K562 (cell line): Measurements from ENCODE around the gene CTNNBL1. TPM values are rescaled to one million over a fixed set of nuclear protein-coding genes. Genes with fewer than 3 reads are reported as not detected.

Experiments used
- AFF1 ChIP-seq, 2 experiments: fragments of 450-650 bp; IDR thresholded peaks; 2 replicates each; pipeline ENCODE4 v1.6.1; 2018; ENCODE audit warnings: mild to moderate bottlenecking in 2 of 2, low read depth in 1 of 2; ENCODE audit not compliant: partially characterized antibody in 2 of 2
- CC2D1A ChIP-seq: fragments of 450-650 bp; IDR thresholded peaks from 2 replicates; pipeline ENCODE4 v1.6.1; 2017; ENCODE audit warnings: mild to moderate bottlenecking
- CCNT2 ChIP-seq: IDR thresholded peaks from 2 replicates; pipeline ENCODE4 v1.6.1; 2011; ENCODE audit warnings: borderline replicate concordance, low read depth, mild to moderate bottlenecking, moderate library complexity, mixed read lengths, low read length; ENCODE audit not compliant: insufficient read length; ENCODE audit errors: extremely low read depth
- CXXC5 ChIP-seq: fragments of 250-450 bp; sonication (Bioruptor Pico); IDR thresholded peaks from 2 replicates; pipeline ENCODE4 v1.8.0; 2022; ENCODE audit warnings: inconsistent platforms, mild to moderate bottlenecking, moderate library complexity
- DPF2 ChIP-seq: fragments of 450-650 bp; IDR thresholded peaks from 2 replicates; pipeline ENCODE4 v1.6.1; 2016
- EP300 ChIP-seq: IDR thresholded peaks from 2 replicates; pipeline ENCODE4 v1.6.1; 2012; ENCODE audit warnings: low read length, improper control_type of control experiment
- HDAC6 ChIP-seq: IDR thresholded peaks from 2 replicates; pipeline ENCODE4 v1.6.1; 2012; ENCODE audit warnings: low read depth, mild to moderate bottlenecking, control low read depth, inconsistent platforms, low read length, moderate library complexity
- HLTF ChIP-seq: fragments of 450-650 bp; IDR thresholded peaks from 2 replicates; pipeline ENCODE4 v1.6.1; 2016
- JUND ChIP-seq, 2 experiments: IDR thresholded peaks; 2 replicates in 1 of 2; 3 replicates in 1 of 2; pipeline ENCODE4 v1.6.1; 2011; ENCODE audit warnings: borderline replicate concordance in 2 of 2, low read depth in 2 of 2, low read length in 2 of 2, improper control_type of control experiment in 1 of 2, missing biosample characterization in 1 of 2, missing genetic modification characterization in 1 of 2, missing genetic modification reagents in 1 of 2
- KDM1A ChIP-seq, 2 experiments: fragments of 450-650 bp; IDR thresholded peaks; 2 replicates each; pipeline ENCODE4 v1.6.1; 2016; ENCODE audit warnings: mild to moderate bottlenecking in 2 of 2
- MCM7 ChIP-seq, 2 experiments: fragments of 450-650 bp; IDR thresholded peaks; 2 replicates each; pipeline ENCODE4 v1.6.1; 2016 to 2018
- MEIS2 ChIP-seq: fragments of 450-650 bp; IDR thresholded peaks from 2 replicates; pipeline ENCODE4 v1.6.1; 2014; ENCODE audit warnings: mild to moderate bottlenecking; ENCODE audit not compliant: partially characterized antibody
- NEUROD1 ChIP-seq: fragments of 150-350 bp; IDR thresholded peaks from 2 replicates; pipeline ENCODE4 v1.6.1; 2014; ENCODE audit warnings: borderline replicate concordance, low read length, low read depth; ENCODE audit not compliant: partially characterized antibody
- NFE2 ChIP-seq: IDR thresholded peaks from 2 replicates; pipeline ENCODE4 v1.6.1; 2014; ENCODE audit warnings: antibody characterized with exemption, low read depth
- PHF21A ChIP-seq: fragments of 450-650 bp; IDR thresholded peaks from 2 replicates; pipeline ENCODE4 v1.6.1; 2017; ENCODE audit warnings: low read depth, borderline replicate concordance
- PREB ChIP-seq: sonication (generic); formaldehyde crosslinking; IDR thresholded peaks from 2 replicates; pipeline ENCODE4 v1.8.1; 2023; ENCODE audit warnings: mild to moderate bottlenecking, missing genetic modification reagents
- RBFOX2 ChIP-seq: fragments of 200-400 bp; formaldehyde crosslinking; IDR thresholded peaks from 2 replicates; pipeline ENCODE4 v1.6.1; 2017; ENCODE audit warnings: low read depth, mild to moderate bottlenecking, low read length, moderate library complexity
- RBM39 ChIP-seq: fragments of 200-400 bp; formaldehyde crosslinking; optimal IDR thresholded peaks from 2 replicates; pipeline ENCODE3; 2018; ENCODE audit warnings: low read depth, low read length
- RCOR1 ChIP-seq, 2 experiments: IDR thresholded peaks; 2 replicates each; pipeline ENCODE4 v1.6.1; 2012; ENCODE audit warnings: low read depth in 2 of 2, low read length in 2 of 2, borderline replicate concordance in 1 of 2, improper control_type of control experiment in 1 of 2
- RNF2 ChIP-seq: sonication (generic); IDR thresholded peaks from 2 replicates; pipeline ENCODE4 v1.6.1; 2016
- SMARCA4 ChIP-seq: fragments of 450-650 bp; IDR thresholded peaks from 2 replicates; pipeline ENCODE4 v1.6.1; 2016
- SRSF1 ChIP-seq: fragments of 200-400 bp; formaldehyde crosslinking; IDR thresholded peaks from 2 replicates; pipeline ENCODE4 v1.6.1; 2017; ENCODE audit warnings: mild to moderate bottlenecking, low read depth, low read length, moderate library complexity
- STAT5B ChIP-seq: fragments of 250-450 bp; sonication (Bioruptor Pico); IDR thresholded peaks from 2 replicates; pipeline ENCODE4 v1.8.0; 2021; ENCODE audit warnings: mild to moderate bottlenecking, inconsistent platforms
- TBL1XR1 ChIP-seq, 2 experiments: IDR thresholded peaks; 2 replicates each; pipeline ENCODE4 v1.6.1; 2012; ENCODE audit warnings: improper control_type of control experiment in 2 of 2, low read length in 2 of 2, mild to moderate bottlenecking in 1 of 2
- TCF3 ChIP-seq: sonication (generic); formaldehyde crosslinking; IDR thresholded peaks from 2 replicates; pipeline ENCODE4 v1.4.0; 2020; ENCODE audit warnings: mild to moderate bottlenecking, missing genetic modification reagents
- ZNF212 ChIP-seq: fragments of 450-650 bp; formaldehyde crosslinking; IDR thresholded peaks from 2 replicates; pipeline ENCODE4 v1.4.0; 2020; ENCODE audit warnings: mild to moderate bottlenecking
- ZNF232 ChIP-seq: sonication (generic); formaldehyde crosslinking; IDR thresholded peaks from 2 replicates; pipeline ENCODE4 v1.8.0; 2022; ENCODE audit warnings: mild to moderate bottlenecking, missing genetic modification reagents
- ZNF24 ChIP-seq: fragments of 450-650 bp; IDR thresholded peaks from 2 replicates; pipeline ENCODE4 v1.6.1; 2016
- ZNF551 ChIP-seq: fragments of 250-450 bp; sonication (Bioruptor Pico); IDR thresholded peaks from 2 replicates; pipeline ENCODE4 v1.5.0; 2021; ENCODE audit warnings: mild to moderate bottlenecking, moderate library complexity
- polyA plus RNA-seq, 8 experiments: library from polyadenylated mRNA; depleted of rRNA in 4 of 8; stranded (reverse) in 5 of 8; unstranded in 3 of 8; fragments of >200 nt; fragmentation: Nextera tagmentation in 2 of 8; fragmentation: Illumina TruSeq in 1 of 8; extraction: Ambion mirVana in 2 of 8; extraction: Trizol in 1 of 8; gene quantifications; 2 replicates each; pipeline versions ENCODE4 v1.2.1 to v1.2.3, GENCODE V29; 2011 to 2014; ENCODE audit warnings: inconsistent platforms in 1 of 8, missing spikeins in 1 of 8
- total RNA-seq, 7 experiments: library from RNA; depleted of rRNA in 6 of 7; stranded (reverse); fragments of >200 nt in 6 of 7; fragmentation: Illumina TruSeq in 2 of 7; extraction: Trizol in 2 of 7; gene quantifications; 2 replicates each; pipeline versions ENCODE4 v1.2.1 to v1.2.3, GENCODE V29; 2011 to 2021; ENCODE audit warnings: low replicate concordance in 1 of 7

Gene CTNNBL1
- total and polyA plus RNA-seq, 9 of the 15 experiments (the other 6 are each of a cell fraction or from before 2014, with no cell fraction given) = 32.4 to 85.6 (median 43.6) TPM

GRCh38 chr20:37711001-37711400, 17.2 kb downstream of the CTNNBL1 start (continued):
- 0 out of 2 replicates have a peak, but pooled peaks have one; percentile 23 for TF ChIP-seq JUND (IDR thresholded peaks at IDR 0.05; ENCODE audit: borderline replicate concordance, low read depth, low read length)
- TF ChIP-seq JUND (tag; IDR thresholded peaks at IDR 0.05; ENCODE audit: borderline replicate concordance, low read depth, low read length) = 0 out of 3 replicates have a peak, but pooled peaks have one; percentile 35
- TF ChIP-seq TCF3 (CRISPR knock-in tag) = peak; percentile 71
- no peak for TF ChIP-seq PHF21A
- TF ChIP-seq HLTF = no peak
- no peak for TF ChIP-seq CC2D1A
- peak; percentile 58 for TF ChIP-seq NFE2
- peak; percentile 58 for TF ChIP-seq MEIS2
- no peak for TF ChIP-seq CCNT2
- TF ChIP-seq AFF1 (IDR thresholded peaks at IDR 0.05; ENCODE audit: low read depth in 1 of 2, partially characterized antibody in 2 of 2) = no peak
- TF ChIP-seq DPF2 = peak; percentile 72
- no peak for TF ChIP-seq MCM7 (IDR thresholded peaks at IDR 0.05)
- no peak for TF ChIP-seq CXXC5 (CRISPR knock-in tag)
- TF ChIP-seq ZNF212 = no peak
- no peak for TF ChIP-seq PREB (CRISPR knock-in tag)
- TF ChIP-seq EP300 = peak; percentile 52
- no peak for TF ChIP-seq SRSF1
- peak in 1 of 2 experiments; percentile 40; a peak in 1 of 4 replicates for TF ChIP-seq RCOR1 (IDR thresholded peaks at IDR 0.05; ENCODE audit: borderline replicate concordance in 1 of 2, low read depth in 2 of 2, low read length in 2 of 2)
- TF ChIP-seq TBL1XR1 (IDR thresholded peaks at IDR 0.05; ENCODE audit: low read length in 2 of 2) = no peak
- no peak; the same call in 1 of the 2 replicates for TF ChIP-seq RNF2
- peak in 1 of 2 experiments; percentile 20; a peak in 1 of 4 replicates for TF ChIP-seq KDM1A (IDR thresholded peaks at IDR 0.05)
- TF ChIP-seq ZNF232 (CRISPR knock-in tag) = no peak
- no peak for TF ChIP-seq NEUROD1
- no peak for TF ChIP-seq ZNF551 (CRISPR knock-in tag)
- no peak for TF ChIP-seq RBM39
- peak; percentile 57; the same call in 1 of the 2 replicates for TF ChIP-seq SMARCA4
- TF ChIP-seq HDAC6 = no peak
- no peak for TF ChIP-seq STAT5B (CRISPR knock-in tag)
- no peak for TF ChIP-seq ZNF24
- TF ChIP-seq RBFOX2 = no peak
